NCI-H1417 treated with DMSO at 0.1 percent for 48 hours (cell line): ENCODE measurements around the gene NUP93.
"Not testable (repeated sequence)": the region's sequence is repeated elsewhere in the genome, so short reads cannot be mapped to it uniquely, and the experiment has no call there.

ENCODE experiments used
- DNase-seq: peaks from one replicate; lab custom pipeline; 2025; lab: John Stamatoyannopoulos, UW

Gene NUP93

DNA sequence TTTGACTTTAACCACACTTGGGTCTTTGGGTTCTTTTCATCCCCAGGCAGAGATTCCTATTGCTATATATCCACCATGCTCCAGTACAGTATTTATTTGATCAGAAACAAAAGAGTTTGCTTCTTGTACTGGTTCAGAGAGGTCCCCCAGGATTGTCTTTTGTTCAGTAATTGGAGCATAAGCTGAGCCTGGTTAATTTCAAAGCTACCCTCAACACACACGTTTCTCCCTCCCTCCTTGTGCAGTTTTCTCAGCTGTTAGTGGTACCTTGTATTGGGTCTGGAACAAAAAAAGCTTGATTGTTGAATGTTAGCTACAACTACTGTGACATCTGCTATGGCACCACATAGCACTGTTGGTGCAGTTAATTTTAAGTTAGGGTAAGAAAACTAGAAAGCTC, 50.0 kb downstream of the NUP93 start:
- DNase-seq, result no peak

GRCh38 chr16:56780646-56781045, 50.7 kb downstream of the NUP93 start:
- no peak for DNase-seq

DNA sequence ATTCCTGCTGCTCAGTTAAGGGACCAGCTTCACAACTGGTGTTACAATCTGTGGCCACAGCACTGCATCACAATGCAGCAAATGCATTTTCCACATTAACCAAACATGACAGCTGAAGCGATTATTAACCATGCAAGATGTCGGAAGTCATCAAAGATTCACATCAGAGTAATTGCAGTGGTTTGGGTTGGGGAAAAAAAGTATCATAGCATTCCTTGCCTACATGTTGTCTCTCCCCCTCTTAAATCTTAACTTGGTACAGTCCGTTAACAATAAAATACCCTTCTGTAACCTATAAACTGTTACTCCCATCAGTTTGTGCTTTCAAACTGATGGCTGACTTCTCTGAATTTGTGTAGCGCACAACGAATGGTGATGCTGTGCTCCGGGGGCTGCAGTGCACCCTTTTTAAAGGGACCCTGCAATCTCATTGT, 51.6 kb downstream of the NUP93 start:
- DNase-seq, result no peak

DNA sequence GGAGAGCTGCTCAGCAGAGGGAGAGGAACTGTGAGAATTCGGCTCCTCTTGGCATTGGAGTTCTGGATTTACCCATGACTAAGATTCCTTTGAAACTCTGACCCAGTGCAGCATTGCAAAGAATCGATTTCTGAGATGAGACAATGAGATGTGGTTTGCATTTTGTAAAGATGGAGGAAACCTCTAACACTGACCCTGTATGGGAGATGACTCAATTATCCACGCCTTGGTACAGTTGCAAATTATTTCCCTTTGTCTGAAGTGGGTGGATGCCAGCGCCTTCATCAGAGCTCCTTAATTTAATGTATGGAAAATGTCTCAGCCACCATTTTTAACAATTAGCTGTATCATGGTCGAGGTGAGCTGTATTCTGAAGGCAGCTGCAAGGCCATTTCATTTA, 53.4 kb downstream of the NUP93 start:
- DNase-seq, result no peak

- no peak for DNase-seq
These were observed 55.4 kb downstream of the NUP93 start for GRCh38 chr16:56785317-56785716.

GRCh38 chr16:56787167-56787566, 57.2 kb downstream of the NUP93 start:
- DNase-seq, result no peak

DNA sequence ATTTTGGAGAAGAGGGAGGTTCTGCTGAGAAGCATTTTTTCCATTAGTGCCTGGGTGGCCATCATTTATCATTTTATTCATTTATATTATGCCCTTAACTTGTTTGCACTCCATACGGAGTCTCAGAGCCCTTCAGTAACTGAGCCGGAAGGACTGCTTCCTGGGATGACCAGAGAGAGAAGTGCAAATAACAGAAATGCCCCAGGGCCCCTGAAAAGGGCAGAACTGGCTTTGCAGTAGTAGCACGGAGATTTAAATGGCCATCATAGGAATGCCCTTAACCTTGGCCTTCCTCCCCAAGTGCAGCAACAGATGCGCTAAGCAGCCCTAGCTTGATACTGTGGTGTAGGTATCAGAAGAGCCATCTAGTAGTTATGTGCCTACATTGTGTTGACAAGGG, 58.5 kb downstream of the NUP93 start:
- DNase-seq, result no peak

GRCh38 chr16:56789360-56789759, 59.4 kb downstream of the NUP93 start:
- no peak for DNase-seq

DNA sequence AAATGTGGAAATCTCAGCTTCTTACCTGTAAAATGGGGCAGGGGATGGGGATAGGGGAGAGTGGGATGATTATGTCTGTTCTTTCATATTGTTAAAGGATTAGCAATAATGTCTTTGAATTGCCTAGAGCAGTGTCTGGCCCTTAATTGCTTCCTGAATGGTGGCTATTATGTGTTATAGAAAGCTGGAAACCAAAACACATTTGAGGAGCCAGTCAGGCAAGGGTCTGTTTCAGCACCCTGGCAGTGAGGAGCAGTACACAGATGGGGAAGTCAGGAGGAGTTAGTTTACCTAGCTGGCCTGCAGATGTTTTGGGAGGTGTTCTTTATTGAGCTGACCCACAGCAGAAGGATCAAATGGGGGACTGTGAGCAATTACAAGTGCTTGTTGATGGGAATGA, 63.0 kb downstream of the NUP93 start:
- DNase-seq, result no peak

DNA sequence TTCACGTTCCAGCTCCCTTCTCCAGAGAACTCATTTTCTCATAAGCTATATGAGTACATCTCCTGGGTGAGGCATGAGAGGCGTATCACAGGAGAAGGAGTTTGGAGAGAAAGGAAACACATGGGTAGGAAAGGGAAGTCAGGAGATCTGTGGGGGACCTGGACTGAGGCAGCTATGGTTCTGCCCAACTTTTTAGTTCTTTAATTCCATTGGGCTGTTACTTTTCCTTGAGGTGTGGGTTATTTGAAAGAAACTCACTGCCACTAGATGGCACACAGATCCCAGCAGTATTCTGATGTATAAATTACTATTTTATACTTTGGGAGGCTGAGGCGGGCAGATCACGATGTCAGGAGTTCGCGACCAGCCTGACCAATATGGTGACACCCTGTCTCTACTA, 63.6 kb downstream of the NUP93 start:
- no peak for DNase-seq

GRCh38 chr16:56795011-56795410, 65.1 kb downstream of the NUP93 start:
- DNase-seq, result no peak

- not testable (repeated sequence) for DNase-seq
These were observed 67.1 kb downstream of the NUP93 start for GRCh38 chr16:56797038-56797437.

GRCh38 chr16:56797861-56798260, 67.9 kb downstream of the NUP93 start:
- DNase-seq, result no peak

DNA sequence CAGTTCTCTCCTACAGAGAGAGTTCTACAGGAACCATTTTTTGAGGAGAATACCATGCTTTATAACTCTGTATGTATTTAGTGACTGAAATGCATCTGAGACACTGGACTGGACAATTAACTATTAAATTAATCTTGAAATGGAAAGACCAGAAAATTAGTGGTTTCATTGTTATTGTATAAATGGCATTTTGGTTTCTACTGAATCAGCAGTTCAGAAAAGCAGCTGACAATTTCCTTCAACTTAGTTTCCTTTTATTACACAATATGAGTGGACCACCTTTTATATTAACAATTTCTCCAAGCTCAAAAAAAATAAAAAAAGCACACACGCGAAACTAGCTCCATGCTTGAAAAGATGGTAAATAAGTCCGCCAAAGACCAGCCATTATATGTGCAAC, 69.0 kb downstream of the NUP93 start:
- no peak for DNase-seq

- DNase-seq, result no peak
These were observed 70.4 kb downstream of the NUP93 start for GRCh38 chr16:56800355-56800754.

DNA sequence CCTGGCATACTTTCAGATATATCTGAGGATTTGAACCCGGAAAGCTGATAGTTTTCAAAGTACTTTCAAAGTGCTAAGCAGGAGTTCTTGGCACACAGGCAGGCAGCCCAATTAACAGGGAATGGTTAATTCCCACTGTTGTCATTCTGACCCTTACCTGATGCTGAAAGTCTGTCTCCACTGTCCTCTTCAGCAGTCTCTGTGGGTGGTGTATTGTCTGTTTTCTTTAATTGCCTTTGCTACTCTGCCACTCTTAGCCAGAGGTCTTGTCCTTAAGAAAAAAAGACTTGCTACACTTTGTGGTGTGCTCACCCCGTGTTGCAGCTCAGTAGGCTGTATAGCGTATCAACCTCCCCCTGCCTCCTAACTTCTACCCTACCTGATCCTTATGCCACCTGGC, 71.8 kb downstream of the NUP93 start:
- DNase-seq, result no peak

DNA sequence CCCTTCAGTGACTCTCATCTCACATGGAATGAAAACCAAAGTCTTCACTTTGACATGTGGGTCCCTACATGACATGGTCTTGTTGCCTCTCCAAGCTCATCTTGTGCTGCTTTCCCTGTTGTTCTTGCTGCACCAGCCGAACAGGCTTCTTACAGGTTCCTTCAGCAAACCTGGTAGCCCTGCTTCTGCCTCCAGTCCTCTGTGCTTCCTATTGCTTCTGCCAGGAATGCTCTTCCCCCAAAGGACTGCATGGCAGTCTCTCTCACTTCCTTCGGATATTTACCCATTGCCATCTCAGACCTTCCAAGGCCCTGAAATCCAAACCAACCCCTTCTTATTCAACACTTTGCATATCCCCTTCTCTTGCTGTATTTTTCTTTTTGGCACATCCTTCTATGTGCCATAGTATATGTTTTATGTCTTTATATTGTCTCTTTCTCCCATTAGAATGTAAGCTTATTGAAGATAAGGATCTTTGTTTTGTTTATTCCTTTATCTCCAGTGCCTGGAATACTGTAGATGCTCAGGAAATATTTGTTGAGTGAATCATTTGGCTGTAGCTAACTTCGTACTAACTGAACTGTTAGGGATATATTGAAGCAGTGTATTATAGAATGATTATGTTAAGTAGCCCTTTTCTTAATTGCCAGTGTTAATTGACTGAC, 77.2 kb downstream of the NUP93 start:
- DNase-seq, result no peak

DNA sequence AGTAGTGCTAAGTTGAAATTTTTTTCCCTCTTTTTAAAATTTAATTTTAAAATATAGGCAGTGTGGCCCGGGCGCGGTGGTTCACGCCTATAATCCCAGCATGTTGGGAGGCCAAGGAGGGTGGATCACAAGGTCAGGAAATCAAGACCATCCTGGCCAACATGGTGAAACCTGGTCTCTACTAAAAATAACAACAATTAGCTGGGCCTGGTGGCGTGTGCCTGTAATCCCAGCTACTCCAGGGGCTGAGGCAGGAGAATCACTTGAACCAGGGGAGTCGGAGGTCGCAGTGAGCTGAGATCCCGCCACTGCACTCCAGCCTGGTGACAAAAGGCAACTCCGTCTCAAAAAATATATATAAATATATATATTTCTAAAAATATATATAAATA, 77.7 kb downstream of the NUP93 start:
- not testable (repeated sequence) for DNase-seq

DNA sequence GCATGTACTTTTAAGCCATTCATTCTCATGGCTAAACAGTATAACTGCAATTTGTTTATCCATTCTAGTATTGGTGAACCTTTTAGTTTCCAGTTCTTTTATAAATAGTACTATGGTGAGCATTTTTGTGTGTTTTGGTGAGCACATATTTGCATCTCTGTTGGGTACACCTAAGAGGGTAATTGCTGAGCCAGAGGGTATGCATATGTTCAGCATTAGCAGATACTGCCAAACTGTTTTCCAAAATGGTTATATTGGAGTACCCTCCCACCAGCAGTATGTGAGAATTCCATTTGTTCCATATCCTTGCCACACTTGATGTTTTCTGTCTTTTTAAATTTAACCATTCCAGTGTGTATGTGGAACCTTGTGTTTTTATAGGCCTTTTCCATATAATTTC, 81.0 kb downstream of the NUP93 start:
- no peak for DNase-seq

DNA sequence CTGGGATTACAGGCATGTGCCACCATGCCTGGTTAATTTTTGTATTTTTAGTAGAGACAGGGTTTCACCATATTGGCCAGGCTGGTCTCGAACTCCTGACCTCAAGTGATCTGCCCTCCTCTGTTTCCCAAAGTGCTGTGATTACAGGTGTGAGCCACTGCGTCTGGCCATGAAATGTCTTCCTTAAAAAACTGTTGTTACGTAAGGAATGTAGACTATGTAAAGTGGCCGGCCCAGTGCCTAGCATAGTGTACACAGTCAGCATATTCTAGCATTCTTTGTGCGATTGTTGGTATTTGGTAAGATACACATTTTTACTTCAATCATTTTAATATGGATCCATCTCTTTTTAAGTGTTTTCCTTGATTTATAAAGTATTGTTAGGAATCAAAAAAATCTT, 81.7 kb downstream of the NUP93 start:
- not testable (repeated sequence) for DNase-seq

DNA sequence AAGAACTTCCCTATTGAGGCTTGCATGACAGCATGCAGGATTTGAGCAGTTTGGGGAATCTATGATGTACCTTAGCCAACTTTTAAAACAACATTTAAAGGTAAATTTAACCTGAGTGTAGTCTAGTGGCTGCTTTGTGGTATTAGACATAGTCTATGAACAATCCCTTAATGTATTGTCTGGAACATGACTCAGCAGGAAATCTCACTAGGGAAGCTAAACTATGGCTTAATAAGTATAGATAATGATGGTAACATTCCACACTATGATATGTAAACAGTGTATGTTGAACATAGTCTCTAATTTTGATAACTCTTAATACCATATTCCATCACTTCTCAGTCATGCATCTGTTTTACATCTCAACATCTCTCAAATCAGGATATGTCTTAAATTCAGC, 83.0 kb downstream of the NUP93 start:
- DNase-seq, result no peak

DNA sequence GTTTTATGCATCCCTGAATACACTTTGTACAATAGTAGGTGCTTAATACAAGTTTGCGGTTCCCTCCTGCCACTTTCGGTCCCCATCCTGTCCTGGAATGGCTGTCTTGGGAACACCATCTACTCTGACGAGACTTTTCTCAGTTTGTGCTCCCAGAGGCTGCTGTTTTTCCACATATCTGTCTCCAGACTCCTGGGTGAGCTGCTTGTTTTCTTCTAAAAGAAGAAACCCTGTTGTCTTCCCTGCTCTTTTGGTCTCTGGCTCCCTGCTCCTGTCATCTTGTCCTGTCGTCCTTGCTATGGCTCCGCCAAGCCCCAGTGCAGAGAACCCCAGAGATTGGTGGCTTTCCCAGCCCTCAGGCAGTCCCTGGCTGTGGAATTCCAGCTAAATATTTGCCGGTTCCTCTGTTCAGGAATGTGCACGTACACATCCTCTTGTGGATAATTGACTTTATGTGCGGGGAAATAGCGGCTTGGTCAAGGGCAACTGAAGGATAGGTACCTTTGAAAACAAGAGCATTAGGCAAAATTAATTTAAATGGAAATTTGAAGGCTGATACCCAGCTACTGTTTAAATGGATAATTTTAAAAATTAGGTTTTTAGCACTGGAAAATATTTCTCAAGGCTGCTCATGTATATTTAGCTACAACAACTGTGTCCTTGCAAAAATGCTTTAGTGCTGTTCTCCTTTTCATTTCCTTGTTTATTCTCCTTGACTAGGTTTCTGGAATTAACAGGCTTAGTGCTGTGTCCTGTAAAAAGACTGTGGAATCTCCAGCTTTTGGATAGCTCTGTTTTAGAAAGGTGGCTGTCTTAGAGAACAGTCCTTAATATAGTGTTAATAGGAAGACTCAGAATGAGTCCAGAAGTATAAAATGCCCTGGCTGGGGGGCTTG, 84.9 kb downstream of the NUP93 start:
- DNase-seq, result no peak

- no peak for DNase-seq
These were observed 85.8 kb downstream of the NUP93 start for GRCh38 chr16:56815721-56816120.

GRCh38 chr16:56817056-56817455, 87.1 kb downstream of the NUP93 start:
- no peak for DNase-seq
